ENCODE data around the gene EEF2.
"Not testable (repeated sequence)": the region's sequence is repeated elsewhere in the genome, so short reads cannot be mapped to it uniquely, and the experiment has no call there.

EEF2 gene

DNA sequence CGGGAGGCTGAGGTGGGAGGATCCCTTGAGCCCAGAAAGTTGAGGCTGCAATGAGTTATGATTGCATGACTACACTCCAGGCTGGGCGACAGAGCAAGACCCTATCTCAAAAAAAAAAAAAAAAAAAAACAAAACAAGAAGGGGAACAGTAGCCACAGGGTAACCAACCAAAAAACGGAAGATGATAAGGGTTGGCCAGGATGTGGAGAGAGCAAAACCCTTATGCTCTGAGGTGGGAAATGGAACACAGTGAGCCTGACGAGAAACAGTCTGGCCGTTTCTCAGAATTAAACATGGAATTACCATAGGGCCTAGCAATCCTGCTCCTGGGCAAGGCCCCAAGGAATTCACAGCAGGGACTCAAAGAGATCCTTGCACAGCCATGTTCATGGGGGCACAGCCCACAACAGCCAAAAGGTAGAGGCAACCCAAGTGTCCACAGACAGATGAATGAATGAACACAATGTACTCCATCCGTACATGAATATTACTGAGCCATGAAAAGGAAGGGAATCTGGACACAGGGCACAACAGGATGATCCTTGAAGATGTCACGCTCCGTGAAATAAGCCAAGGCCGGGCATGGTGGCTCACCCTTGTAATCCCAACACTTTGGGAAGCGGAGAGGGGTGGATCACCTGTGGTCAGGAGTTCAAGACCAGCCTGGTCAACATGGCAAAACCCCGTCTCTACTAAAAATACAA is 41.1 kb downstream of the EEF2 start:
- no peak for DNase-seq (ENCODE audit: low read depth)

- peak; percentile 39 for DNase-seq (ENCODE audit: low read depth)
Observed at GRCh38 chr19:3942790-3943409, 42.4 kb downstream of the EEF2 start.

DNA sequence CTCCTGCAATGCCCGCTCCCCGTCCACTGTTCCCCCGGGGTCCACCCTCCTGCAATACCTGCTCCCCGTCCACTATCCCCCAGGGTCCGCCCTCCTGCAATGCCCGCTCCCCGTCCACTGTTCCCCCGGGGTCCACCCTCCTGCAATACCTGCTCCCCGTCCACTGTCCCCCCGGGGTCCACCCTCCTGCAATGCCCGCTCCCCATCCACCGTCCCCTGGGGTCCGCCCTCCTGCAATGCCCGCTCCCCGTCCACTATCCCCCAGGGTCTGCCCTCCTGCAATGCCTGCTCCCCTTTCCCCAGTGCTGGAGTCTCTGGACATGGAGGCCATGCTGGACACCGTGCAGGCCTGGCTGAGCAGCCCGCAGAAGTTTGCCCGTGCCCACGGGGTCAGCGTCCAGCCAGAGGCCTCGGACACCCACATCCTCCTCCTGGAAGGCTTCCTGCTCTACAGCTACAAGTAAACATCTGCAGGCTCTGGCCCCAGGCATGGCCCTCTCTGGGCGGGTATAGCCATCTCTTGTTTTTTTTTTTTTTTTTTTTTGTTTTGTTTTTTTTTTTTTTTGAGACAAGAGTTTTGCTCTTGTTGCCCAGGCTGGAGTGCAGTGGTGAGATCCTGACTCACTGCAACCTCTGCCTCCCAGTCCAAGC is 46.8 kb downstream of the EEF2 start:
- not testable (repeated sequence) for DNase-seq (ENCODE audit: low read depth)

DNA sequence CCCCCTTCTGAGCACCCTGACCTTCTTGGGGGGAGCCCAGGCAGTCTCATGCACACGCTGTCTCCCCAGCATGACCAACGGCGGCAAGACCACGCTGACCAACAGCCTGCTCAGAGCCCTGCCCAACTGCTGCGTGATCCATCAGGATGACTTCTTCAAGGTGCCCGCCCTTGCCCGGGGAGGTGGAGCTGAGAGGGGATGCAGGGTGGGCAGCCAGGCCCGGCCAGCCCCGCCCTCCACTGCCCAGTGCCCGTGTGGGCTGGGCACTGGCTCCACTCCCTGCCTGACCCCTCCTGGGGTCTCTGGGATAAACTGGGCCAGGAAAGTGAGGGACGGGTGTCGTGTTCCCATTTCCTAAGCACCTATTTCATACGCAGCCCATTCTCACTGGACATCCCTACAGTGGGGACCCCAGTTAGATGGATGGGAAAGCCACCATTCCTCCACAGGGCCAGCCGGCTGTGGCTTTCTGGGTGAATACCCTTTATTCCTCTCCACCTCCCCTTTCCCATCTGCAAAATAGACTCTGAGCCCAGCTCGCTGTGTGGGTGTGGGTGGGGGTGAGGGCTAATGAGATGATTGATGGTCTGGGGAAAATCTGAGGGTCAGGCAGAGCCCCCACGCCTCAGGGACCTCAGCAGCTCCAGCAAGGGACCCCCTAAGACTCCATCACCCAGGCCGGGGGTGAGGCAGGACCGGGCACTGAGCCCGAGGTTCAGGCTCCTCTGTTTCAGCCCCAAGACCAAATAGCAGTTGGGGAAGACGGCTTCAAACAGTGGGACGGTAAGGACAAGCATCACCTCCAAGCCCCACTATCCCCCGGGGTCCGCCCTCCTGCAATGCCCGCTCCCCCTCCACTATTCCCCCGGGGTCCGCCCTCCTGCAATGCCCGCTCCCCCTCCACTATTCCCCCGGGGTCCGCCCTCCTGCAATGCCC is 48.5 kb downstream of the EEF2 start:
- DNase-seq (ENCODE audit: low read depth): no peak

DNA sequence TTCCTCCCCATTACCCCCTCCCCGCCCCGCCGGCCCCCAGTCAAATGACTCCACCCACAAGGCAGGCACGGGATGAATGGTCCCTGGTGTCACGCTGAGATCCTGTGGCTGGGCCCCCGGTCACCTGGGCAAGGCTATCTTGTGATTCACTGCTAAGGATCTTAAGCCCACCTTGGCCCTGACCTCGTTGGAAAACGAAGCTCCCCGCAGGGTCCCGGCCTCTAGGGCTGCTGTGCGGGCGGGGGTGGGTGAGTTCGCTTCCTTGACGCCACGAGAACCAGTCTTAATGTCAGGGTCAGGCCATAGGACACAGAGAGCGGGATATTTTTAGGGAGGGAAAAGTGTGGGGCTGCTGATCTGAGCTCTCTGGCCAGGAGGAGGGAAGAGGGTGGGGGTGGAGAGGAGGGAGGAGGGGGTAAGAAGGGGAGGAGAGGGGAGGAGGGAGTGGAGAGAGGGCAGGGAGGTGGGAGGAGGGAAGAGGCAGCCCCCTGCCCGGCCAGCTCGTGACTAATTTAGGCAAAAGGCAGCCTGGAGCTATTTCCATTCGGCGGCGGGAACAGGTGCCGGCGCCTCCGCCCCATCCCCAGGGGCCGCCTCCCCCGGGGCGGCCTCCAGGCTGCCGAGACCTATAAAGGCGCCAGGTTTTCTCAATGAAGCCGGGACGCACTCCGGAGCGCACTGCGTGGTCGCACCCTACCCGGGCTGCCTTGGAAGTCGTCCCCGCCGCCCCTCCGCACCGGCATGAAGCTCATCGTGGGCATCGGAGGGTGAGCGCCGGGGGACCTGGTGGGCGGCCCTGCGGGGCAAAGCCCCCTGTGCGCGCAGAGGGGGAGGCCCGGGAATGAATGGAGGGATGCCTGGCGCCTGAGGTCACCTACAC is 52.1 kb downstream of the EEF2 start, which contains the start of gene NMRK2:
Gene NMRK2, plus strand, starts transcription at position 139 of the 880 bp plus-strand sequence. Its CDS starts 603 bp downstream, at position 742.
- no peak for DNase-seq (ENCODE audit: low read depth)

- DNase-seq (ENCODE audit: low read depth): no peak
Observed at GRCh38 chr19:3931041-3931440, 54.2 kb downstream of the EEF2 start.

Data from ELR (cell line).